OCI-LY7 (cell line): ENCODE data around the gene LACC1. TPM values are rescaled to one million over a fixed set of nuclear protein-coding genes. Genes with fewer than 3 reads are reported as not detected.

ENCODE experiments used
- BruUV-seq: library from RNA; stranded (reverse); fragments of 400-500 nt; replicated peaks from 2 replicates; lab custom pipeline; 2021; lab: Mats Ljungman, UMichigan
- CTCF ChIA-PET: fragments of 300-600 bp; sonication (Branson Sonifier 250); formaldehyde crosslinking; loops from one replicate; lab custom pipeline; 2022; ENCODE audit warnings: antibody characterized with exemption; ENCODE audit not compliant: unreplicated experiment; lab: Charles Lee
- POLR2A ChIA-PET: fragments of 300-600 bp; sonication (Branson Sonifier 250); formaldehyde crosslinking; loops from one replicate; lab custom pipeline; 2022; ENCODE audit warnings: antibody characterized with exemption; lab: Charles Lee
- DNase-seq: peaks from one replicate; pipeline ENCODE4 v3.0.0-alpha.2; 2015; ENCODE audit warnings: low spot score
- H2AFZ ChIP-seq: fragments of 200-600 bp; sonication (generic), shearing (Covaris generic); 2 replicates; pipeline ENCODE4 v1.6.1; 2014; ENCODE audit warnings: mild to moderate bottlenecking, antibody characterized with exemption, low read length, moderate library complexity
- H3K27ac ChIP-seq: fragments of 200-600 bp; sonication (generic); 2 replicates; pipeline ENCODE4 v1.5.1; 2014; ENCODE audit warnings: mixed run types, low read depth, mild to moderate bottlenecking, moderate library complexity, low read length, inconsistent platforms; ENCODE audit not compliant: poor library complexity, severe bottlenecking
- H3K36me3 ChIP-seq: fragments of 200-600 bp; sonication (generic); 2 replicates; pipeline ENCODE4 v1.6.1; 2014; ENCODE audit warnings: mild to moderate bottlenecking, antibody characterized with exemption, low read length, moderate library complexity, mixed read lengths; ENCODE audit not compliant: insufficient read depth
- H3K4me1 ChIP-seq: fragments of 200-600 bp; sonication (generic); 2 replicates; pipeline ENCODE4 v1.5.1; 2014; ENCODE audit warnings: mild to moderate bottlenecking, low read length; ENCODE audit not compliant: insufficient read depth, poor library complexity, severe bottlenecking
- H3K4me2 ChIP-seq: fragments of 200-600 bp; sonication (generic); 2 replicates; pipeline ENCODE4 v1.6.1; 2014; ENCODE audit warnings: mild to moderate bottlenecking, low read length
- H3K4me3 ChIP-seq: fragments of 200-600 bp; sonication (generic); 2 replicates; pipeline ENCODE4 v1.5.1; 2014; ENCODE audit warnings: mild to moderate bottlenecking, low read depth, low read length; ENCODE audit not compliant: poor library complexity, severe bottlenecking
- H3K79me2 ChIP-seq: fragments of 200-600 bp; sonication (generic); 2 replicates; pipeline ENCODE4 v1.6.1; 2016; ENCODE audit warnings: low read depth, mild to moderate bottlenecking, low read length, moderate library complexity, mixed read lengths; ENCODE audit not compliant: insufficient read depth
- H3K9me2 ChIP-seq: fragments of 200-600 bp; sonication (generic); 2 replicates; pipeline ENCODE4 v1.6.1; 2016; ENCODE audit warnings: mild to moderate bottlenecking, low read length, mixed read lengths; ENCODE audit not compliant: insufficient read depth
- H3K9me3 ChIP-seq: fragments of 200-600 bp; sonication (generic); 2 replicates; pipeline ENCODE4 v1.6.1; 2014; ENCODE audit warnings: mild to moderate bottlenecking, mixed run types, low read length, mixed read lengths
- H4K20me1 ChIP-seq: fragments of 200-600 bp; sonication (generic); 2 replicates; pipeline ENCODE4 v1.6.1; 2014; ENCODE audit warnings: mild to moderate bottlenecking, antibody characterized with exemption, low read length, moderate library complexity, mixed read lengths; ENCODE audit not compliant: insufficient read depth
- EZH2phosphoT487 ChIP-seq: fragments of 200-600 bp; sonication (generic); IDR thresholded peaks from 2 replicates; pipeline ENCODE4 v1.6.1; 2018; ENCODE audit warnings: low read depth, borderline replicate concordance, mild to moderate bottlenecking, mixed run types, antibody characterized with exemption, low read length, moderate library complexity, mixed read lengths
- intact Hi-C: fragments of 100-400 bp; cut with micrococcal nuclease; formaldehyde crosslinking; loops from one replicate; pipeline ENCODE4 v1.10.0; 2022; ENCODE audit not compliant: unreplicated experiment
- total RNA-seq, 2 experiments: library from RNA; depleted of rRNA in 1 of 2; stranded (reverse); fragments of >200 nt in 1 of 2; shearing (Covaris generic) in 1 of 2; gene quantifications; 2 replicates each; pipeline ENCODE4 v1.2.3, GENCODE V29; 2014 to 2022
- TF ChIP-seq, protein P1 (sequence below): fragments of 200-600 bp; sonication (generic); conservative IDR thresholded peaks from 2 replicates; pipeline ENCODE4 v1.5.1; 2014; ENCODE audit warnings: mild to moderate bottlenecking, antibody characterized with exemption, low read length, moderate library complexity, mixed read lengths

Gene LACC1
- total RNA-seq, 2 experiments from 2014 or later: 3.5 to 11.3 TPM

DNA sequence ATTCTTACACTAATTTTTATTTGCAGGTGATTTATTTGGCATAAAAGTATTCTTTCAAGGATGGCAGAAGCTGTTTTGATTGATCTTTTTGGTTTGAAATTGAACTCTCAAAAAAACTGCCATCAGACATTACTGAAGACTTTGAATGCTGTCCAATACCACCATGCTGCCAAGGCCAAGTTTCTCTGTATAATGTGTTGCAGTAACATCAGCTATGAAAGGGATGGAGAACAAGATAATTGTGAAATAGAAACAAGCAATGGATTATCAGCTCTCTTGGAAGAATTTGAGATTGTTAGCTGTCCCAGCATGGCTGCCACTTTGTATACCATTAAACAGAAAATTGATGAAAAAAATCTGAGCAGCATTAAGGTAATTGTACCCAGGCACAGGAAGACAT lies 1.2 kb downstream of the LACC1 start:
- Histone ChIP-seq H3K27ac (no peak overlapping the region), H3K79me2 (peaks cover 19% of the 10 kb centered on the region; the same call in 1 of the 2 replicates), H4K20me1 (no peaks in the 10 kb centered on the region), H2AFZ (peak overlapping the region; percentile 70; the same call in 1 of the 2 replicates), H3K9me2 (no peaks in the 10 kb centered on the region), H3K4me3 (peak overlapping the region; percentile 84), H3K4me2 (peak overlapping the region; percentile 93), H3K4me1 (peaks cover 42% of the 10 kb centered on the region), H3K9me3 (no peaks in the 10 kb centered on the region), H3K36me3 (peaks cover 23% of the 10 kb centered on the region)
- BruUV-seq: no TSS peak
- ChIA-PET POLR2A (interaction anchor here (0.6 to 2.0 kb wide), 3 partner anchors 19 to 393 kb away, joined by 3 to 7 read pairs (median 5); no protein-coding TSS in a partner anchor), CTCF (no interaction called here)
- intact Hi-C loops: no loop called here
- TF ChIP-seq, protein P1, sequence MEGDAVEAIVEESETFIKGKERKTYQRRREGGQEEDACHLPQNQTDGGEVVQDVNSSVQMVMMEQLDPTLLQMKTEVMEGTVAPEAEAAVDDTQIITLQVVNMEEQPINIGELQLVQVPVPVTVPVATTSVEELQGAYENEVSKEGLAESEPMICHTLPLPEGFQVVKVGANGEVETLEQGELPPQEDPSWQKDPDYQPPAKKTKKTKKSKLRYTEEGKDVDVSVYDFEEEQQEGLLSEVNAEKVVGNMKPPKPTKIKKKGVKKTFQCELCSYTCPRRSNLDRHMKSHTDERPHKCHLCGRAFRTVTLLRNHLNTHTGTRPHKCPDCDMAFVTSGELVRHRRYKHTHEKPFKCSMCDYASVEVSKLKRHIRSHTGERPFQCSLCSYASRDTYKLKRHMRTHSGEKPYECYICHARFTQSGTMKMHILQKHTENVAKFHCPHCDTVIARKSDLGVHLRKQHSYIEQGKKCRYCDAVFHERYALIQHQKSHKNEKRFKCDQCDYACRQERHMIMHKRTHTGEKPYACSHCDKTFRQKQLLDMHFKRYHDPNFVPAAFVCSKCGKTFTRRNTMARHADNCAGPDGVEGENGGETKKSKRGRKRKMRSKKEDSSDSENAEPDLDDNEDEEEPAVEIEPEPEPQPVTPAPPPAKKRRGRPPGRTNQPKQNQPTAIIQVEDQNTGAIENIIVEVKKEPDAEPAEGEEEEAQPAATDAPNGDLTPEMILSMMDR: no peak
- TF ChIP-seq EZH2phosphoT487: no peak
- no peak for DNase-seq

GRCh38 chr13:43881580-43881979 lies 1.9 kb downstream of the LACC1 start:
- peaks cover 23% of the 10 kb centered on the region for H3K36me3 ChIP-seq
- H3K27ac ChIP-seq: no peak overlapping the region
- ChIA-PET POLR2A (interaction anchor here (0.5 to 1.7 kb wide), 5 partner anchors 13 to 391 kb away, joined by 3 to 5 read pairs (median 4); no protein-coding TSS in a partner anchor), CTCF (no interaction called here)
- no peaks in the 10 kb centered on the region for H3K9me3 ChIP-seq
- peaks cover 42% of the 10 kb centered on the region for H3K4me1 ChIP-seq
- peak overlapping the region; percentile 93 for H3K4me2 ChIP-seq
- no peaks in the 10 kb centered on the region for H4K20me1 ChIP-seq
- intact Hi-C loops: no loop called here
- TF ChIP-seq, protein P1: no peak
- TF ChIP-seq EZH2phosphoT487: no peak
- TSS peak; percentile 47 for BruUV-seq
- no peaks in the 10 kb centered on the region for H3K9me2 ChIP-seq
- DNase-seq: no peak
- H2AFZ ChIP-seq: peak overlapping the region; percentile 70; the same call in 1 of the 2 replicates
- peak overlapping the region; percentile 84 for H3K4me3 ChIP-seq
- H3K79me2 ChIP-seq: peaks cover 19% of the 10 kb centered on the region; the same call in 1 of the 2 replicates

- Histone ChIP-seq H3K4me2 (no peak overlapping the region), H3K4me3 (no peak overlapping the region), H3K9me2 (no peaks in the 10 kb centered on the region), H3K36me3 (peaks cover 23% of the 10 kb centered on the region), H3K9me3 (no peaks in the 10 kb centered on the region), H2AFZ (no peak overlapping the region), H3K79me2 (peaks cover 13% of the 10 kb centered on the region; the same call in 1 of the 2 replicates), H4K20me1 (no peaks in the 10 kb centered on the region), H3K27ac (no peak overlapping the region), H3K4me1 (peaks cover 22% of the 10 kb centered on the region)
- no peak for DNase-seq
- POLR2A ChIA-PET: no interaction called here
- TF ChIP-seq EZH2phosphoT487: no peak
- TF ChIP-seq, protein P1: no peak
- CTCF ChIA-PET: no interaction called here
- BruUV-seq: no TSS peak
- intact Hi-C loops: no loop called here
Observed at GRCh38 chr13:43883631-43884030, 3.9 kb downstream of the LACC1 start.
